ENCODE measurements around the gene FBXL17.

FBXL17 gene

DNA sequence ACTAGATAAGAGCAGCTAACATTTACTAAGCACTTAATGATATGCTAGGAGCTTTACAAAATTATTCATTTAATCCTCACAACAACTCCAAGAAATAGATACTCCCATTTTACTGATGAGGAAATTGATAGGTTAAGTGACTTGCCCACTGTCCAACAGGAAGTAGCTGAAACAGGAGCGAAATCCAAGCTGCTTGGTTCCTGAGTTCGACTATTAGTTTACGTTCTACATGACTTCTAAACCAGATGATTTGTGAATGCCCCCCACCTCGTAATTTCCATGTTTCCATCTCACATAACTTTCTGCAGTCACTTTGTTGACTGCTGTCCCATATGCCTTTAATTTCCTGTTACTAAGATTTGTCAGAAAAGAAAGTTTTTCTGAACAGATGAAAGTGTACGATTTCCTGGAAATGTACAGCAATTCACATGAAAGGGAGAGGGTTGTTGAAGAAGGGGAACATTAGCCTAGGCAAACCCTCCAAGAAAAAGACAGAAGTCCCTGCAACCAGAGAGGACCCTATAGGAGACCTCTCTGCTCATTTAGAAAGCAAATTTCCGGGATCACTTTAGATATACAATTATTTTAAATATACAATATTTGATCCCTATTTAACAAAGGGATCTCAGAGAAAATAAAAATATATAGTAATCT, 432.1 kb downstream of the FBXL17 start:
- no peak overlapping the region for H3K27ac ChIP-seq
- TF ChIP-seq, protein P1, sequence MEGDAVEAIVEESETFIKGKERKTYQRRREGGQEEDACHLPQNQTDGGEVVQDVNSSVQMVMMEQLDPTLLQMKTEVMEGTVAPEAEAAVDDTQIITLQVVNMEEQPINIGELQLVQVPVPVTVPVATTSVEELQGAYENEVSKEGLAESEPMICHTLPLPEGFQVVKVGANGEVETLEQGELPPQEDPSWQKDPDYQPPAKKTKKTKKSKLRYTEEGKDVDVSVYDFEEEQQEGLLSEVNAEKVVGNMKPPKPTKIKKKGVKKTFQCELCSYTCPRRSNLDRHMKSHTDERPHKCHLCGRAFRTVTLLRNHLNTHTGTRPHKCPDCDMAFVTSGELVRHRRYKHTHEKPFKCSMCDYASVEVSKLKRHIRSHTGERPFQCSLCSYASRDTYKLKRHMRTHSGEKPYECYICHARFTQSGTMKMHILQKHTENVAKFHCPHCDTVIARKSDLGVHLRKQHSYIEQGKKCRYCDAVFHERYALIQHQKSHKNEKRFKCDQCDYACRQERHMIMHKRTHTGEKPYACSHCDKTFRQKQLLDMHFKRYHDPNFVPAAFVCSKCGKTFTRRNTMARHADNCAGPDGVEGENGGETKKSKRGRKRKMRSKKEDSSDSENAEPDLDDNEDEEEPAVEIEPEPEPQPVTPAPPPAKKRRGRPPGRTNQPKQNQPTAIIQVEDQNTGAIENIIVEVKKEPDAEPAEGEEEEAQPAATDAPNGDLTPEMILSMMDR (IDR thresholded peaks at IDR 0.05) = no peak
- TF ChIP-seq ZFX (IDR thresholded peaks at IDR 0.05; ENCODE audit: borderline replicate concordance) = no peak

DNA sequence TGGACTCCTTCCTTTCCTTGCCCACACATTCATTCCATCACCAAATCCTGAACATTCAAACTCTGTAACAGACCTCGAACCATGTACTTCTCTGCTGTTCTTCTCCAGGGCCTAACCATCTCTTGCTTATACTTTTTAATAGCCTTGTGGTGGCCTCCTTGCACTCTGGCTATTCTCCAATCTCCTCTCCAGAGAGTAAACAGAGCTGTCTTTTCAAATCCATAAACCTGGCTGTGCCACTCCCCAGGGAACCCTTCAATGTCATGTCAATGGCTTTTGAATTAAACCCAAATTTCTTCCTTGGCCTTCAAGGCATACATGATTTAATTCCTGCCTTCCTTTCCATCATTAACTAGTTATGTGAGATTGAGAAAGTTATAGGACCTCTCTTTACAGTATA, 433.5 kb downstream of the FBXL17 start:
- TF ChIP-seq, protein P1 (IDR thresholded peaks at IDR 0.05) = no peak
- TF ChIP-seq ZFX (IDR thresholded peaks at IDR 0.05; ENCODE audit: borderline replicate concordance) = no peak
- peak overlapping the region; percentile 33 for H3K27ac ChIP-seq

DNA sequence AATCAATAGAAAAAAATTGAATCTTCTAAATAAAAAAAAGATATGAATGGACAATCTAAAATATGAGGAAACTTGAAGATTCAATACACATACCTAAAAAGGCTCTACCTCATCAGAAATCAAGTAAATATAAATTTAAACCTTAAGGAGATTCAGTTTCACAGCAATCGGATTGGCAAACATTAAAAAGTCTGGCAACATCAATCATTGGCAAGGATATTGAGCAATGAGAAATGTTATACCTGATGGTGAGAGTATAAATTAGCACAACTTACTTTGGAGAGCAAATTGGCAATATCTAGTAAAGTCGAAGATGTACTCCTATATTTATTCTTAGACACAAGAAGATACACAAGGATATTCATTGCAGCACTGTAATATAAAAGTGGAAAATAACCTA, 436.8 kb downstream of the FBXL17 start:
- TF ChIP-seq, protein P1 (IDR thresholded peaks at IDR 0.05) = no peak
- no peak for TF ChIP-seq ZFX (IDR thresholded peaks at IDR 0.05; ENCODE audit: borderline replicate concordance)
- no peak overlapping the region for H3K27ac ChIP-seq

DNA sequence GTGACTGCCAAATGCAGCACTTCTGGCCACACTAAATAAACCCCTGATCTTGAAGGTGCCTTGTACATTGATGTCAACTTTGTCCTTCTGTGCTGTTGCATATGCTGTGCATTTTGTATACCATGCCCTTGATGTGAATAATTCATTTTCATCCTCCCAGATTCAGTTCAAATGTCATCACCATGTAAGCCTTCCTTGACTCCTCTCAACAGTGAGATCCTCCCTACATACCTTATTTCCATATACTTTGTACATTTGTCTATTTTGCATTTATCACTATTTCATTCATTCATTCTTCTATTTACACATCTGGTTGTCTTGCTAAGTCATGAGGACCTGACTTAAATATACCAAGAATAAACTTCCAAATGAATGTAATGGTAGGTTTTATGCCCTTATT, 438.0 kb downstream of the FBXL17 start:
- H3K27ac ChIP-seq = no peak overlapping the region
- TF ChIP-seq, protein P1 (IDR thresholded peaks at IDR 0.05) = no peak
- no peak for TF ChIP-seq ZFX (IDR thresholded peaks at IDR 0.05; ENCODE audit: borderline replicate concordance)

DNA sequence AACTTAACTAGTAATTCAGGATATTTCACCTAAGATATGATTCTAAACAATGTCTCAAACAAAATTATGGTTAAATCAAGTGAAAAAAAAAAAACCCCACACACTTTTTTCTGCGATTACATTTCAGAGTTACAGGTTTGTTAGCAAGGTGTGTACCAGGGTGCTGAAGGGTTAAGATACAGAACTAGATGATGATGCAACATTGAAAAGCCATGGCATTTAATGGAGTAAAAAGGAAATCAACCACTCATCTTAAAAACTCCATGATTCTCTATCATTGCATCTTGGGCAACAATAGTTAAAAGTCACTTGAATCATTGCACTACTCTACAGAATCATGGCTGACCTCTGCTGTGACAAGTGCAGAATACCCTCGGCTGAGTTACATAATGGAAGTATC, 440.9 kb downstream of the FBXL17 start:
- no peak for TF ChIP-seq ZFX (IDR thresholded peaks at IDR 0.05; ENCODE audit: borderline replicate concordance)
- TF ChIP-seq, protein P1 (IDR thresholded peaks at IDR 0.05) = no peak
- no peak overlapping the region for H3K27ac ChIP-seq

DNA sequence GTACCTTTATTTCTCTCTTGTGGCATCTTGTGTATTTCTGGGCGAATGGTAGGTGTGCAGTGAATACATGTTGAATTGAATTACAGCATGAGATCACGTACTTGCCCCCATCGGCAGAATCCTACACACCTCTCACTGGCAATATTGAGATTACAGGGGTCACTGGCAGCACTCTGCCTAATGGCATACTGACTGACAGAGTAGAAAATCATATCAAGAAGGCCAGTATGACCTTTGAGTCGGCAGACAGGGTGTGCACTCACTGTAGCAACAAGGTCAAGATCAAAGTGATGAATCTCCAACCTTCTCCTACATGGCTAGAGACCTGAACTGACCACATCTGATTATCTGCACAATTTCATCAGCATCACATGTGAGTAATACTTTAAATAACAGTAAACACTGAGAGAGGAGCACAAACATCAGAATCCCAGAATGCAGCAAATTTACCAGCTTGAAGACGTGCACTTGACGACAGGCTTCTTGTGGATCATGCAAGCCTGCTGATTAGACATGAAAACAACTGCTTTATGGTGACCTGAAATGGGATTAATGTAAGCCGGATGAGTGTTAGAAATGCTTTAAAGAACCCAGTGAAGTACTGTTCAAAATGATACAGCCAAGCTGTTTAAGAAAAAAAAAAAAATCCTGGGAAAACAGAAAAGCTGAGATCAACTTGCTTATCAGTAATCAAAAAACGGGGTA, 444.1 kb downstream of the FBXL17 start:
- no peak overlapping the region for H3K27ac ChIP-seq

More for the DNA sequence above, 444.1 kb downstream of the FBXL17 start:
- no peak for TF ChIP-seq ZFX (IDR thresholded peaks at IDR 0.05; ENCODE audit: borderline replicate concordance)
- TF ChIP-seq, protein P1 (IDR thresholded peaks at IDR 0.05) = no peak

All from 22Rv1 (cell line).